GM18907 (cell line): ENCODE measurements around the gene DTX4.
"Not testable (repeated sequence)": the region's sequence is repeated elsewhere in the genome, so short reads cannot be mapped to it uniquely, and the experiment has no call there.

Source experiments
- ATAC-seq: cut with Tn5 transposase; IDR thresholded peaks from one replicate; pipeline ENCODE4 v1.9.1; 2021; ENCODE audit warnings: mild to moderate bottlenecking, moderate library complexity; ENCODE audit not compliant: unreplicated experiment

DTX4 gene

DNA sequence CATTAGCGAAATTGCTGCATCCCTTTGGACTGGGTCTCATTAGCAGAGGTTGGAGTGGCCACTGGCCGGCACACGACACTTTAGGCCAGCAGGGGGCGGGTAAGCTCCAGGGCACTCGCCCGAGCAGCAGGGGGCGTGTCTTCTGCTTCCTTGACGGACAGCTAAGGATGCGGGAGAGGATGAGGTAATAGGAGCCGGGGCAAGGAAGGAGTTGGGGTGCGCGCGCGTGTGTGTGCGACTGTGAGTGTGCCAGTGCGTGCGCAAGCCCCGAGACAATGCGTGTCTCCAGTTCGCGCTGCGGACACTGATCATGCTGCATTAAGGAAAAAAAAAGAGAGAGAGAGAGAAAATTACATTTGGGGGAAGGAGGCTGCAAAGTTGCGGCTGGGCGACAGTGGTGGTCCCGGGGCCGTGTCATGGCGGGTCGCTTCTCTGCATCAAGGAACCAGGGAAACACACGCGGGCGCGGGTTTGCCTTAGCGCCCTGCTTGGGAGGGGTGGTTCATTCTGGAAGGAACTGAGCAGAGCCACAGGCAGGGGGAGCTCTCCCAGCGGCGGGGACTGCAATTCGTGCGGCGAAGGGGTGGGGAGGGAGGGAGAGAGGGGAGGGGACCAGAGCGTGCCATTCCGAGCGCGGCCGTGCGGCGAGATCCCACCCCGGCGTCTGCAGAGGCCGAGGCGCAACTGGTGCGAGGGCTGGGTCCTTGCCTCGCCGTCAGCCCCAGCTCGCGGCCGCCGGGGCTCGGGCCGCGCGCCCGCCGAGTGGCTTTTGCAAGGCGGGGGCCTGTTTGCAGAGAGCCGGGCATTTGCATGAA lies at the start of gene DTX4:
Gene DTX4 (plus strand): TSS at position 625 of the 815 bp plus-strand sequence. CDS start 464 bp downstream, outside the sequence.
- peak; percentile 82 for ATAC-seq

DNA sequence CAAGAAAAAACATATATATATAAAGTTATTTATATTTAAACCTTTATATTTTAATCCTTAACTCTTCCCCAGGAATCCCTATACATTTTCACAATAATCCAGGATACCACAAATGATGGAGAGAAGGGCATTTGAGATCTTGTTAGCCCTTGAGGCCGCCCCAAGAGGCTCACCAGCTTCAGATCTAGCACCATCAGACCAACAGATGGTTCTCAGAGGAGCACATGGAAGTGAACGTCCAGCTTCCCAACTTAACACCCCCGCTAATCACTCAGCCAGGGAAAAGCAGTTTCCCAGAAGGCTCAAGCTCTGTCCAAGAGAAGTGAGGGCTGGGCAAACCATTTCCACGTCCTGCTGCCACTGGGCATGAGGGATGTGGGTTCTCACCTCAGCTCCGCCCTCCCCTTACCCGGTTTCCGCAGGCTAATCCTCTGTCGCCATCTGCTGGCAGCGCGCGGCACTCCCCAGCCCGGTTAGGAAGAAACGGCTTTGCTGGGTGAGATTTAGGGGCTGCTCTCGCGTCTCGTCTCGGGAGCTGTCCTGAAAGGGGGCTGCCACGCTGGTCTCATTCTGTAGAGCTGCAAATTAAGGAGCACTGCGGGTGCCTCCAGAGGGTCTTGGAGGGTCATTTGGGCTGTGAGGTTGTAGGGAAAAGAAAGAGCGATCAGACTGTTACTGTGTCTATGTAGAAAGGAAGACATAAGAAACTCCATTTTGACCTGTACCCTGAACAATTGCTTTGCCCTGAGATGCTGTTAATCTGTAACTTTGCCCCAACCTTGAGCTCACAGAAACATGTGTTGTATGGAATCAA lies 36.1 kb upstream of the DTX4 start:
- peak; percentile 97 for ATAC-seq

DNA sequence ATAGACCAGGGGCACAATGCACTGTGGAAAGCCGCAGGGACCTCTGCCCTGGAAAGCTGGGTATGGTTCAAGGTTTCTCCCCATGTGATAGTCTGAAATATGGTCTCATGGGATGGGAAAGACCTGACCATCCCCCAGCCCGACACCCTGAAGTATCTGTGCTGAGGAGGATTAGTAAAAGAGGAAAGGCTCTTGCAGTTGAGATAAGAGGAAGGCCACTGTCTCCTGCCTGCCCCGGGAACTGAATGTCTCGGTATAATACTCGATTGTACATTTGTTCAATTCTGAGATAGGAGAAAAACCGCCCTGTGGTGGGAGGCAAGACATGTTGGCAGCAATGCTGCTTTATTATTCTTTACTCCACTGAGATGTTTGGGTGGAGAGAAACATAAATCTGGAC lies 35.4 kb upstream of the DTX4 start:
- ATAC-seq: not testable (repeated sequence)

DNA sequence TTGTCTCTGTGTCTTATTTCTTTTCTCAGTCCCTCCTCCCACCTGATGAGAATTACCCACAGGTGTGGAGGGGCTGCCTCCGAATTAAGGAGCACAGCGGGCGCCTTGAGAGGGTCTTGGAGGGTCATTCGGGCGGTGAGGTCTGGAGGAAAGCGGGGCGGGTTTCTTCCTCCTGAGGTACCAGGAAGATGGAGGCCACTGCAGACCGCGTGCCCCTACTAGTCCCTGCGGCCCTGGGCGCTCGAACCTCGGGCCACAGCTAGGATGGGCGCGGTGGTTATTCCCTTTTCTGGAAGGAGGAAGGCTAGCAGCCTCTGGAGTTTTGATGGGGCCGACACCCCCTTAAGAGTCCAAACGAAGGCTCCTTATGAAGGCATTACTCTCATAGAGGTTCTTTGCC lies 34.7 kb upstream of the DTX4 start:
- no peak for ATAC-seq

DNA sequence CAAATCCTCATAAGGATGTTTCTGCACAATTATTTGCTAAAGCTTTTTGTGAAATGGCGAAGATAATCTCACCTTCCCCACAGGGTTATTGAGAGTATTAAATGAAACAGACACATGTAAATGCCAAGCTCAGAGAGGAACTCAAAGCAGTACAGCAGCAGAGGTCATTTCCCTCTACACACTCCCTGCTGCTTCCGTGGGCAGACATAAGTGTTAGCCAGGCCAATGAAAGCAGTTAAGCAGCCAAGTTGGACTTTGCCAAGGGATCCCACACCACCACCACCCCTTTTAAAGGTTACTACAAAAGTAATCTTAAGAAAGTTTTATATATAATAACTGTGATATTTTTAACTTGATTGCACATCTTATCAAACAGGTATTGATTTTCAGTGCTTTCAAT lies 33.3 kb upstream of the DTX4 start:
- ATAC-seq: no peak

DNA sequence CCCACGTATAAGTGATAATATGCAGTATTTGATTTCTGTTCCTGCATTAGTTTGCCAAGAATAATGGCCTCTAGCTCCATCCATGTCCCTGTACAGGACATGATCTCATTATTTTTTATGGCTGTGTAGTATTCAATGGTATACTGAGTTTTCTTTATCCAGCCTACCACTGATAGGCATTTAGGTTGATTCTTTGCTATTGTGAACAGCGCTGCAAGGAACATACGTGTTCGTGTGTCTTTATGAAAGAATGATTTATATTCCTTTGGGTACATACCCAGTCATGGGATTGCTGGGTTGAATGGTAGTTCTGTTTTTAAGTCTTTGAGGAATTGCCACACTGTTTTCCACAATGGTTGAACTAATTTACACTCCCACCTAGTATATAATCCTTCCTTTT lies 30.7 kb upstream of the DTX4 start:
- ATAC-seq: no peak

DNA sequence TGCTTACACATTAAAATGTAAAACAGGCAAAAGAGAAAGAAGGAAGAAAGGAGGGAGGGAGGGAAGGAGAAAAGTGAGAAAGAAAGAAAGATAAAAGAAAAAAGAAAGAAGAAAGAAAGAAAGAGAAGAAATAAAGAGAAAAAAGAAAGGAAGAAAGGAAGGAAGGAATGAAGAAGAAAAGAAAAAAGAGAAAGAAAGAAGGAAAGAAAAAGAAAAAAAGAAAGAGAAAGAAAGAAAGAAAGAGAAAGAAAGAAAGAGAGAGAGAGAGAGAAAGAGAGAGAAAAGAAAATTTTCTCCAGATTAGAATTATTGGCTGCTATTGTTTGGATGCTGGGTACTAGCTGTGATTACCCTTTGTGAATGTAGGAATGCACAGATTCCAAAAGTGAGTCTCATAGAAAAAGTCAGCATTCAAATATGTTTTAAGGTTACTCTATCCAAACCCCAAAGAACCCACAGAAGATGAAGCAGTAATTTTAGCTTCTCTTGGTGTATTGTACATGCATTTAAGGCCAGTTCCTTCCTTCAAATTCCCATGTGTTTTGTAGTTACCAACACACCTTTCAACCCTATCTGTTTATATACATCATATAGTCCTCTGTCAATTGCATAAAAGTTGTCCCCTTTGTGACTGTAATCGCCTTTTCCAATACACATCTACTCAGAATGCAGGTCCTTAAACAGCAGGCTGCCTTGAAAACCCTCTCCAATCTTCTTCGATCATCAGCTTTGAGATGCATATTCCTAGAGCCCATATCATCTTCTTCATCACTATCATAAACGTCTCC lies 30.1 kb upstream of the DTX4 start:
- ATAC-seq: no peak

DNA sequence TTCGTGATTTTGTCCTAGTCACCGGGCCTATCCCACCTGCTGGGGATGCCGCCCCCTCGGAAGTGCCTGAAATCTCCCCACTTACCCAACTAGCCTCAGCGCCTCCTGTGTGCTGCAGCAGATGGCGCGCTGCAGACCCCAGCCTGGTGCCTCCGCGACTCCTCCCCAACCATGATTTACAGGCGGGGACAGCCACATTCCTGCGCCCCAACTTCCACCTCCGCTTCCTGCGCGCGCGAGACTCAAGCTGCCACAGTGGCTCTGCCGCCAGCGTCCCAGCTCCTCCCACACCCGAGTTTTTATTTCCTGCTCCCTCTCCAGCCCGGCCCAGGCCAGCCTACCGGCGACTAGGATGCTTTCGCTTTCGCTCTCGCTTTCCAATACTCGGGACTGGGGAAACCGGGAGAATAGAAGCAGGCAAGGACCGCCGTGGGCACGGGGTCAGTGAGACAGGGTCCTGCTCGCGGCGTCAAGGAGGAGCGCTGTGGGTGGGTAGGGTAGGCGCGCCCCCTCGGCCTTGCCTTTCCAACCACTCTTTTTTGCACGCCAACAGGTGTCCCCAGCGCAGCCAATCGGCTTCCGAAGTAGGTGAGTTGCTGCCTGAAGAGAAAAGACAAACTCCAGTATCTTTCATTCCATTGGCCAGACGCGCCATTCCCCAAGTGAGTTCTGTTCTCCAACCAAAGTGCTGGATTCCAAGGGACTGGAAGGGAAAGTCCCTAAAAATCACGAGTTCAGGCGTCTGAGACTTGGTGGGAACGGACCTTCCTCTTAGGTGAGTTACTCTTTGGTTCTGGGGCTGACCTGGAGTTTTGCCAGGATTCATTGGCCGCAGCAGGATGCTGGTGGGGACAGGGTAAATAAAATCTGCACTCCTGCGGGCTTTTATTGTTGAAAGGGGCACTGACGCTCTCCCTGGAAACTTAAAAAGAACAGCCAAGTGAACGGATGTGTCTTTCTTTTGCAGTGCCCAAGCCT lies 29.1 kb upstream of the DTX4 start, which contains the start of gene FAM111A:
Gene FAM111A (plus strand): TSS at position 327 of the 978 bp plus-strand sequence. CDS start 6,017 bp downstream, outside the sequence.
- ATAC-seq: peak; percentile 82

DNA sequence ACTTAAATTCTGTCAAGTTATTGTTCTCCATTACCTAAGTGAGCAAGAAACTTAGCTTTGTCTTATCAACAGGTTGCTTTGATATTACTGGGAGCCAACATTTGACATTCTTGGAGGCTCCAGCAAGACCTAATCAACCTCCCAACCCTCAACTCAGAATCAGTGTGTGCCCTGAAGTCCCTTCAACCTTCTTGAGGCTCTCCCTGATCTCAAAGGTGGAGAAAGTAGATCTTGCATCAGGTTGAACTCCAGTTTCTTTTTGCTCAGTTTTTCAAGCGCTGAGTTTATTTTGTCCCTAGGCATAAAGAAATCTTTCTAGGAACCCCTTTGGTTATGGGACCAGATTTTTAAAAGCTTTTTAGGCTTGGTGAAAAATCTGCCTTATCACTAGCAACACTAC lies 27.8 kb upstream of the DTX4 start:
- ATAC-seq: no peak

DNA sequence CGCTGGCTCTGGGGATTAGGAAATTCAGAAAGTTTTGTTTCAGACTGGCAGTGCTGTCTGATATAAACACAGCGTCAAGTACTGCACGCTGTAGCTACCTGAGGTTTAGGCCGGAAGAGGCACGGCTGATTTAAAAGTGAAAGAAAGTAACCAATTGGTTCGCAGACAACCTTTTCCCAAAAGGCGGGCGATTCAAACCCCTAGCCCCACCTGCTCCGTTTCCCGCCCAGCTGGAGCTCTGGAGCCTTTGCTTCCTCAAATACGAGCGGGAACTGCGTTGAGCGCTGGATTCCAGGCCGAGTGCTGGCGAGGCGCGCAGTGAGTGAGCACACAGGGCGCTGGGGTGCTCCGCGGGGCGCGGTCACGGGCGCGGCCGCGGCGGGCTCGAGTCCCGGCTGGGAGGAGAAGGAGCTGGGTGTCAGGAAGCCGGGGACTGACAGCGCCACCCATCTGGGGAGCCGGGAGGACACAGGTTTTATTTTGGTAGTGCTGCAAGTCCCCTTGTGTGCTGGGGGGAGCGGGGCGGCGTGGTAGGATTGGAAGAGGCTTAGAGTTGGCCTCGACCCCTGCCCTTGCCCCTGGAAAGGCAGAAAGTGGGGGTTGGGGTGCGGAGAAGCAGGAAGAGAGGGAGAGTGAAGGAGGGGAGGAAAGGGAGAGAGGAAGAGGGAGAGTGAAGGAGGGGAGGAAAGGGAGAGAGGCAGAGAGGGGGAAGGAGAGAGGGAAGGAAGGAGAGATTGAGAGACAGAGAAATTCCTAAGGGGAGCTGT lies 27.2 kb upstream of the DTX4 start:
- ATAC-seq: peak; percentile 68

DNA sequence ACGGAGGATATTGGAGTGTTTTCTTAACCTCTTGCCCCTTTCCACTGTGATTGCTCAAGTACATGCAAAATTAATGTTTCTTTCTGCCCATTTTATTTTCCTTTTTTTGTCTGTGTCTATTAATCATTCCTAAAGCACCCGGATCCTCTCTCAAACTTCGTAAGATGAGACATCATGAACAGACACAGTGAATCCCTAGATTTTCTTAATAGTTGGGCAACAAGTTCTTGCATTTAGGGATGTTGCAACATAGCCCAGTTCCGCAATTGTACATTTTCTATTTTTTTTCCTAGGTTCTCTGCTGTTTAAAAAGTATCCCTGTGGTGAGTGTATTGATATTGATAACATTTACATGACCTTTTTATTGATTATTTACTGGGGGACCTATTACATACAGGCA lies 26.4 kb upstream of the DTX4 start:
- no peak for ATAC-seq

DNA sequence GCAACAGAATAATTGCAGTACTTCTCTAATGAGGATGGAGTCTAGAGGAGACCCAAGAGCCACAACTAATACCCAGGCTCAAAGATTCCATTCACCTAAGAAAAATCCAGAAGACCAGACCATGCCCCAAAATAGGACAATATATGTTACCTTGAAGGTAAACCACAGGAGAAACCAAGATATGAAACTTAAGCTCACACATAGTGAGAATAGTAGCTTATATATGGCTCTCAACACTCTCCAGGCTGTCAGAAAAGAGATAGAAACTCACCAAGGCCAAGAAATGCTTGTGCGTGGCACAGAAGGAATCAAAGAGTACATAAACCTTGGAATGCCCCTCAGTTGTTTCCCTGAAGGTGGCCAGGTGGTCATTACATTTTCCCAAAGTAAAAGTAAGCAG lies 20.2 kb upstream of the DTX4 start:
- ATAC-seq: peak; percentile 52

DNA sequence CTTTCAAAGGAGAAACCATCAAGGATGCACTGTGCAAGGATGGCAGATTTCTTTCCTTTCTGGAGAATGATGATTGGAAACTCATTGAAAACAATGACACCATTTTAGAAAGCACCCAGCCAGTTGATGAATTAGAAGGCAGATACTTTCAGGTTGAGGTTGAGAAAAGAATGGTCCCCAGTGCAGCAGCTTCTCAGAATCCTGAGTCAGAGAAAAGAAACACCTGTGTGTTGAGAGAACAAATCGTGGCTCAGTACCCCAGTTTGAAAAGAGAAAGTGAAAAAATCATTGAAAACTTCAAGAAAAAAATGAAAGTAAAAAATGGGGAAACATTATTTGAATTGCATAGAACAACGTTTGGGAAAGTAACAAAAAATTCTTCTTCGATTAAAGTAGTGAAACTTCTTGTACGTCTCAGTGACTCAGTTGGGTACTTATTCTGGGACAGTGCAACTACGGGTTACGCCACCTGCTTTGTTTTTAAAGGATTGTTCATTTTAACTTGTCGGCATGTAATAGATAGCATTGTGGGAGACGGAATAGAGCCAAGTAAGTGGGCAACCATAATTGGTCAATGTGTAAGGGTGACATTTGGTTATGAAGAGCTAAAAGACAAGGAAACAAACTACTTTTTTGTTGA lies 19.5 kb upstream of the DTX4 start:
- ATAC-seq: peak; percentile 76

DNA sequence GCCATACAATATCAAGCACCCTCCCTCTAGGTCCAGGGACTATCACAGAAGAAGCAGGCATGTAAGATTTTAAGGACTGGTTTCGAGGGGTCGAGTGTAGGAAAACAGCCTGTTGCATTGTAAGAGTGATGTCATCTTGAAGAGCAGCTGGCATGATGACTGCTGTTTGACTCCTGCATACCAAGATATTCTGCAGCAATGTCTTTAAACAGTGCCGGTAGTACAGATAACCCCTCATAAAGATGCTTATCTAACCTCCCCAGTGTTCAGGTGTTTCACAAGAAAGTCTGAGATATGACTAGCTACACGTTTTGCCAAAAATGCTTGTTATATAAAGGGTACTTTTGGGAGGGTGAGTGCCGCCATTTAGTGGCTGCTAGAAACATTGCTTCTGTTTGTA lies 17.3 kb upstream of the DTX4 start:
- no peak for ATAC-seq

DNA sequence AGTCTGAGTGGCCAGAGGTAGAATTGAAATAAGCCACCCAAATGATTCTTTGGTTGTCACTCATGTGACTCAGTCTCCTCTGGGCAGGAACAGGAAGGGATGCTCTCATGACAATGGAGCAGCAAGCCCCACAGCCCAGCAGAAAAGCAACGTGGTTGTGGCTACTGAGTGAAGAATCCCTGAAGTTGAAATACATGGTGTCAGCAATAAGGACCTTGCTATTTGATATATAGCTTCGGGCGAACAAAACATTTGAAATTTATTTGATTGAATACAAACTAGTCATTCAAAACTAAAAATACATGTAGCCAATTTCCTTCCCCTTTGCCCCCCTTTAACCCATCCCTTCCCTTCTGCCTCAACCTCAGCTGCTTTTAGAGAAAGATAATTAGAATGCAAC lies 14.5 kb upstream of the DTX4 start:
- ATAC-seq: no peak

DNA sequence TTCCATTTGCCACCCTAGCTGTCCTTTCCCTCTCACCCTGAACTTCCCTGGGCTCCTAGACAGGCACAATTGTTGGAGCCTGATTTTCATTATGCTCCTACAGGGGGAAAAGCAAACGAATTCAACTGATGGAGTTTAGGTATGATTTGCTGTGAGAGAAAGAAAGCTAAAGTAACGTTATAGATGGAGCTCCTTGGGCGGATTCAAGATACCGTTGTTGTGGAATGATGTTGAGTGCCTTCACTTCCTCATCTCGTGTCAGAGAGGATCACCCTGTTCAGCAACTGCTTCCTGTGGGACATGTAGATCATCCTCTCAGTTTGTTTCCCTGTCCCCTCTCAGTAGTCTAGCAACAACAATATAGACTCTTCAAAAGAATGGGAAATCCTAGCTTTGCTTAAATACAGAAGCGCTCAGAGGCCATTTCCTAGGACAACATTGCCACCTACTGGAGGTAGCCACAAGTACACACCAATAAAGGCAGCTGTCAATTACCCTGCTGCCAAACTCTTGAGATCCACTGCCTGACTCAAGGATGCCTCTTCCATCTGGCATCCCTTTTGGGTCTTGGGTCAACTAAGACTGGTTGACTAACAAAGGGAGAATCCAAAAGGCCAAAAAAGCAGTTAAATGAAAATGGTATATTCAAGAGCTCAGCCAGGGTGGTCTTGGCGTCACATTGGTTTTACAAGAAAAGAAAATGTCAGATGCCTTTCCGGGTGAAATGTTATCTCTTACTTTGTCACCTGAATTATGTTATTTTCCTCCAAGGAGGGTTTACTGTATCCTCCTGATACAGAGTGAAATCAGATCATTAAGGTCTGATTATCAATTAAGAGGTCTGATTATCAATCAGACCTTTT lies 13.5 kb upstream of the DTX4 start:
- peak; percentile 91 for ATAC-seq

DNA sequence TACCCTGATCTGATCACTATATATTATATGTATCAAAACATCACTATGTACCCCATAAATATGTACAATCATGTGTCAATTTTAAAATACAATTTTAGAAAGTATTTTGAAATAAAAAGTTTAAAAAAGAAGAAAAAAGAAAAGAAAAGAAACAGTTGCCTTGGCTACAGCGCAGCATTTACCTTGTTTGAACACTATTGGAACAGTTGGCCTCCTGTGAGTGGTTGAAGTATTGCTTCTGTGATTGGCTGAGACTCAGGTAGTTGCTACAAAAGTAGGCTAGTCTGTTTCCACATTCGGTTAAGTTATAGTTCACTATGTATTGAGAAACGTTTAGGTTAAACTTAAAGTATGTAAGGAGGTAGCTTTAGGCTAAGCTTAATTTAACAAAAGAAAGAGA lies 7.9 kb upstream of the DTX4 start:
- ATAC-seq: no peak
